Endothelial cell (in vitro differentiated cells): Measurements from ENCODE around the gene FOXN4. TPM values are rescaled to one million over a fixed set of nuclear protein-coding genes. Genes with fewer than 3 reads are reported as not detected.
A peak's percentile ranks its signal among the peaks of the same experiment; 100 is the strongest.

ENCODE experiments used
- DNase-seq: peaks from one replicate; pipeline ENCODE4 v3.0.0; 2021; ENCODE audit warnings: low spot score
- H3K27ac Mint-ChIP-seq: one replicate; pipeline ENCODE4 v1.8.0; 2021; ENCODE audit warnings: mixed read lengths, inconsistent platforms; ENCODE audit not compliant: unreplicated experiment
- H3K27me3 Mint-ChIP-seq: one replicate; pipeline ENCODE4 v1.8.0; 2021; ENCODE audit warnings: mild to moderate bottlenecking, moderate library complexity, mixed read lengths, inconsistent platforms; ENCODE audit not compliant: unreplicated experiment
- H3K36me3 Mint-ChIP-seq: one replicate; pipeline ENCODE4 v1.8.0; 2021; ENCODE audit warnings: mild to moderate bottlenecking, low read depth, mixed read lengths, inconsistent platforms; ENCODE audit not compliant: unreplicated experiment
- H3K4me1 Mint-ChIP-seq: one replicate; pipeline ENCODE4 v1.8.0; 2021; ENCODE audit warnings: mild to moderate bottlenecking, mixed read lengths, inconsistent platforms; ENCODE audit not compliant: unreplicated experiment
- H3K4me3 Mint-ChIP-seq: one replicate; pipeline ENCODE4 v1.8.0; 2021; ENCODE audit warnings: mild to moderate bottlenecking, mixed read lengths, inconsistent platforms; ENCODE audit not compliant: unreplicated experiment
- H3K9me3 Mint-ChIP-seq: one replicate; pipeline ENCODE4 v1.8.0; 2021; ENCODE audit warnings: mixed read lengths, inconsistent platforms; ENCODE audit not compliant: unreplicated experiment
- total RNA-seq: library from RNA; stranded (reverse); fragmentation: NEBNext Ultra II Directional; extraction: Animal tissue kit (Norgen Biotek cat#: 25700); gene quantifications from one replicate; pipeline ENCODE4 v1.2.1, GENCODE V29; 2021; ENCODE audit not compliant: unreplicated experiment
- TF ChIP-seq, protein P1 (sequence below): fragments of 200-600 bp; sonication (generic); IDR thresholded peaks from one replicate; pipeline ENCODE4 v1.5.0; 2021; ENCODE audit warnings: antibody characterized with exemption; ENCODE audit not compliant: unreplicated experiment

Gene FOXN4
- total RNA-seq, 1 donor from 2014 or later = not detected

DNA sequence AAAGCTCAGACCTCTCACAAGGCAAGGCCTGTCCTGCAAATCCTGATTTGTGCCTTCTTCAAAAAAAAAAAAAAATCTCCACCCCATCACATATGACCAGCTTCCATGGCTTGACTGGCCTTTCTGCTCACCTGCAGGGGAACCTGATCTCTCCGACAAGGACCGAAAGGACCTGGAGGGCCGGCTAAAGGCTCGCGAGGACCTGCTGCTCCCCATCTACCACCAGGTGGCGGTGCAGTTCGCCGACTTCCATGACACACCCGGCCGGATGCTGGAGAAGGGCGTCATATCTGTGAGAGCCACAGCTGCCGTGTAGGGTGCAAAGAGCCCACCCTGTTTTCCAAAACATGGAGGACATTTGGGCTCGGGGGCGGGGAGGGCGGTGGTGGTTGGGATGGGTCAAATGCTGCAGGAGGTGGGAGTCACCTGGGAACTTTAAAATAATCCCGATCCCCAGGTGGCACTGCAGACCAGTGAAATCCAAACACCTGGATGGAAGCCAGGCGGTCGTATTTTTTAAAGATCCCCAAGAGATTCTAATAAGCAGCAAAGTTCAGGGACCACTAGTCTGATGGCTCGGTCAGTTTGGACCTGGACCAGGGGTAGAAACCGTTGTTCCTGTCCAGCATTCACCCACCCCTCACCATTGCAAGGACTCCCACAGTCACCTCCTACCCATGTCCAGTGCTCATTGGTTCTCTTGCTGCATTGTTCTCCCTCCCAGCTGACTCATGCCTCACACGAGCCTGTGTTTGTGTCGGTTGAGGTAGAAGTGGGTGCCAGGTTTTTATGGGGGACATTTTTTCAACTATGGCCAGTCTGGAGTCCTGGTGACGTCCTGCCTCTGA is 44.8 kb downstream of the FOXN4 start:
- TF ChIP-seq, protein P1, sequence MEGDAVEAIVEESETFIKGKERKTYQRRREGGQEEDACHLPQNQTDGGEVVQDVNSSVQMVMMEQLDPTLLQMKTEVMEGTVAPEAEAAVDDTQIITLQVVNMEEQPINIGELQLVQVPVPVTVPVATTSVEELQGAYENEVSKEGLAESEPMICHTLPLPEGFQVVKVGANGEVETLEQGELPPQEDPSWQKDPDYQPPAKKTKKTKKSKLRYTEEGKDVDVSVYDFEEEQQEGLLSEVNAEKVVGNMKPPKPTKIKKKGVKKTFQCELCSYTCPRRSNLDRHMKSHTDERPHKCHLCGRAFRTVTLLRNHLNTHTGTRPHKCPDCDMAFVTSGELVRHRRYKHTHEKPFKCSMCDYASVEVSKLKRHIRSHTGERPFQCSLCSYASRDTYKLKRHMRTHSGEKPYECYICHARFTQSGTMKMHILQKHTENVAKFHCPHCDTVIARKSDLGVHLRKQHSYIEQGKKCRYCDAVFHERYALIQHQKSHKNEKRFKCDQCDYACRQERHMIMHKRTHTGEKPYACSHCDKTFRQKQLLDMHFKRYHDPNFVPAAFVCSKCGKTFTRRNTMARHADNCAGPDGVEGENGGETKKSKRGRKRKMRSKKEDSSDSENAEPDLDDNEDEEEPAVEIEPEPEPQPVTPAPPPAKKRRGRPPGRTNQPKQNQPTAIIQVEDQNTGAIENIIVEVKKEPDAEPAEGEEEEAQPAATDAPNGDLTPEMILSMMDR = peak; percentile 79
- Mint-ChIP-seq H3K27ac (peak overlapping the region; percentile 64), H3K4me3 (no peak overlapping the region), H3K27me3 (peaks cover 3% of the 10 kb centered on the region), H3K36me3 (no peaks in the 10 kb centered on the region), H3K4me1 (peaks cover 2% of the 10 kb centered on the region), H3K9me3 (no peaks in the 10 kb centered on the region)
- peak; percentile 87 for DNase-seq

DNA sequence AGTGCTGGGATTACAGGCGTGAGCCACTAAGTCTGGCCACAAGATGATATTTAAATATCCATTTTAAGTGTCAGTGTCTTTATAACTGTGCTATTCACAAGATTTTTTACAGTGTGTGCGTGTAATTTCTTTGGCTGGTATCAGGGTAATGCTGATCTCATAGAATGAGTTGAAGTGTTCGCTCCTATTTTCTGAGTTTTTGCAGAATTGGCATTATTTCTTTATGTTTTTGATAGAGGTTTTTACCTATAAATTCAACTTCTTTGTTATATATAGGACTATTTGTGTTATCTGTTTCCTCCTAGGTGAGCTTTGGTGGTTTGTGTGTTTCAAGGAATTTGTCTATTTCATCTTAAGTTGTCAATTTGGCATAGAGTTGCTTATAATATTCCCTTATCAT is 45.6 kb downstream of the FOXN4 start:
- TF ChIP-seq, protein P1 = no peak
- Mint-ChIP-seq H3K27me3 (peaks cover 3% of the 10 kb centered on the region), H3K27ac (no peak overlapping the region), H3K4me1 (peaks cover 2% of the 10 kb centered on the region), H3K9me3 (no peaks in the 10 kb centered on the region), H3K36me3 (no peaks in the 10 kb centered on the region), H3K4me3 (no peak overlapping the region)
- no peak for DNase-seq

DNA sequence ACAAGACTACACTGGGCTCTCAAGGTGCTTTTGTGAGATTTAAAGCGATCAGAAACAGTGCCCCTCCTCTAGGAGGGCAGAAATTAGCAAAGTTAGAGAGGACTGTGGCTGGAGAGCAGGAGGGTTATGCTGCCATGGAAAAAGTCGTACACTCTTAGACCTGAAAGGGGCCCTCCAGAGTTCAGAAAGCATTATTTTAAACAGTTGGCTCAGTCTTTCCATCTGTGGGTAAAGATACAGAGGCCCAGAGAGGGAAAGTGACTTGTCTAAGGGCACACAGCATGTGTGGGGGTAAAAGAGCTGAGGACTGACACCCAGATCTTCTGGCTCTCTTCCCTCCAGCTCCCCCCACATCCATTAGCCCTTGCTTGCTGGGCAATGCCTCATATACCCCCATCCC is 47.1 kb downstream of the FOXN4 start:
- Mint-ChIP-seq H3K9me3 (no peaks in the 10 kb centered on the region), H3K4me3 (no peak overlapping the region), H3K27ac (no peak overlapping the region), H3K4me1 (peaks cover 2% of the 10 kb centered on the region), H3K27me3 (peaks cover 3% of the 10 kb centered on the region), H3K36me3 (no peaks in the 10 kb centered on the region)
- no peak for DNase-seq
- TF ChIP-seq, protein P1 = no peak

DNA sequence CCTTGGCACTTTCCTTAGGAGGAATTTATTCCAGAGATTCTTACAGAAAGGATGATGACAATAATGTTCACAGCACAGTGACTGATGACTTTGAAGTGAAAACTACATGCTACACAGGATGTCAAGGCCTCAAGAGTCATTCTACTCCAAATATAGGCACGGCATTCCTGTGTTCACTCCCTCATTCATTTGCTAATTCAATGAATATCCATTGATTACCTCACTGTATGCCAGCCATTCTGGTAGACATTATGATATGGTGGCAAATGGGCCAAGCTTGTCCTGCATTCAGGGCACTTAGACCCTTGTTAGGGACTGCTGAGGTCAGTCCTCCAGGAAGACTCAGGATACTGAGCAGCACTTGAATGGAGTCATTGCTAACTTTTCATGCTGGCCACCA is 48.0 kb downstream of the FOXN4 start:
- TF ChIP-seq, protein P1 = no peak
- no peak overlapping the region for H3K4me3 Mint-ChIP-seq
- H3K4me1 Mint-ChIP-seq = peaks cover 2% of the 10 kb centered on the region
- DNase-seq = no peak
- H3K36me3 Mint-ChIP-seq = no peaks in the 10 kb centered on the region
- no peaks in the 10 kb centered on the region for H3K9me3 Mint-ChIP-seq
- peaks cover 3% of the 10 kb centered on the region for H3K27me3 Mint-ChIP-seq
- no peak overlapping the region for H3K27ac Mint-ChIP-seq

DNA sequence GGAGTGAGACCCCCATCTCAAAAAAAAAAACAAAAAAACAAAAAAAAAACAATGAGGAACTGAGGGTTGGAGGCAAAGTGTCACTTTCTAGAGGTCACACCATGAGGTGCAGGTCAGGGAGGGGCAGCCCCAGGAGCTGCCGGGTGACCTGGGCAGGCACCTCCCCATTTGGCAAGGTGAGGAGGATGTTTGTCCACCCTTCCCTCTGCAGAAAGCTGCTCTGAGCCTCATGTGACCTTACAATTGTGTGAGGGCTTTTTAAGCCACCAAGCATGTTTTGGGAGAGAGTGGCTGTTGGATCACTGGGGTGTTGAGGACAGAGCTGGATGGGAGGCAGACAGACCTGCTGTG is 49.6 kb downstream of the FOXN4 start:
- Mint-ChIP-seq H3K9me3 (no peaks in the 10 kb centered on the region), H3K27me3 (peaks cover 1% of the 10 kb centered on the region), H3K36me3 (no peaks in the 10 kb centered on the region), H3K4me1 (peaks cover 2% of the 10 kb centered on the region), H3K27ac (no peak overlapping the region), H3K4me3 (no peak overlapping the region)
- TF ChIP-seq, protein P1 = no peak
- no peak for DNase-seq
